ENCODE measurements around the gene DAPK2.
"Not testable (repeated sequence)": the region's sequence is repeated elsewhere in the genome, so short reads cannot be mapped to it uniquely, and the experiment has no call there.

Gene DAPK2

GRCh38 chr15:64046421-64047153 lies at the start of gene DAPK2:
DAPK2 (minus strand) TSS chr15:64046485; CDS start chr15:64040261, 6,224 bp downstream.
- DNase-seq (ENCODE audit: low spot score) = peak; percentile 63

- DNase-seq (ENCODE audit: low spot score) = no peak
These were observed 49.1 kb upstream of the DAPK2 start for GRCh38 chr15:64095431-64095794.

GRCh38 chr15:64093627-64094417 lies 47.5 kb upstream of the DAPK2 start, which contains the start of gene CIAO2A:
CIAO2A (minus strand) TSS chr15:64093838; CDS start chr15:64093768, 70 bp downstream.
- DNase-seq (ENCODE audit: low spot score) = peak; percentile 94

GRCh38 chr15:64092864-64093626 lies 46.8 kb upstream of the DAPK2 start:
- peak; percentile 3 for DNase-seq (ENCODE audit: low spot score)

GRCh38 chr15:64092075-64092820 lies 46.0 kb upstream of the DAPK2 start:
- peak; percentile 33 for DNase-seq (ENCODE audit: low spot score)

- DNase-seq (ENCODE audit: low spot score) = no peak
These were observed 44.2 kb upstream of the DAPK2 start for GRCh38 chr15:64090527-64090926.

- peak; percentile 7 for DNase-seq (ENCODE audit: low spot score)
These were observed 43.4 kb upstream of the DAPK2 start for GRCh38 chr15:64089543-64090280.

- no peak for DNase-seq (ENCODE audit: low spot score)
These were observed 36.5 kb upstream of the DAPK2 start for GRCh38 chr15:64082757-64083156.

GRCh38 chr15:64073496-64073895 lies 27.2 kb upstream of the DAPK2 start:
- not testable (repeated sequence) for DNase-seq (ENCODE audit: low spot score)

GRCh38 chr15:64072812-64073211 lies 26.5 kb upstream of the DAPK2 start:
- DNase-seq (ENCODE audit: low spot score) = no peak

GRCh38 chr15:64071931-64072765 lies 25.9 kb upstream of the DAPK2 start:
- DNase-seq (ENCODE audit: low spot score) = no peak

GRCh38 chr15:64070965-64071851 lies 24.9 kb upstream of the DAPK2 start:
- no peak for DNase-seq (ENCODE audit: low spot score)

- no peak for DNase-seq (ENCODE audit: low spot score)
These were observed 23.8 kb upstream of the DAPK2 start for GRCh38 chr15:64070106-64070505.

- no peak for DNase-seq (ENCODE audit: low spot score)
These were observed 21.8 kb upstream of the DAPK2 start for GRCh38 chr15:64068133-64068532.

GRCh38 chr15:64067564-64068030 lies 21.3 kb upstream of the DAPK2 start:
- DNase-seq (ENCODE audit: low spot score) = peak; percentile 73

GRCh38 chr15:64066451-64066850 lies 20.2 kb upstream of the DAPK2 start:
- no peak for DNase-seq (ENCODE audit: low spot score)

GRCh38 chr15:64060716-64061115 lies 14.4 kb upstream of the DAPK2 start:
- no peak for DNase-seq (ENCODE audit: low spot score)

GRCh38 chr15:64059104-64059503 lies 12.8 kb upstream of the DAPK2 start:
- DNase-seq (ENCODE audit: low spot score) = not testable (repeated sequence)

GRCh38 chr15:64058279-64058678 lies 12.0 kb upstream of the DAPK2 start:
- DNase-seq (ENCODE audit: low spot score) = no peak
